Activated CD8-positive, alpha-beta T cell treated with anti-CD3 and anti-CD28 coated beads for 36 hours (primary cell): Measurements from ENCODE around the gene KCNJ4. TPM values are rescaled to one million over a fixed set of nuclear protein-coding genes. Genes with fewer than 3 reads are reported as not detected.

ENCODE experiments used
- ATAC-seq: fragments of 200-7000 bp; cut with Tn5 transposase; one replicate; pipeline ENCODE4 v1.10.0; 2021; ENCODE audit warnings: mild to moderate bottlenecking, moderate library complexity
- CTCF ChIA-PET: fragments of 350-600 bp; sonication (Branson Sonifier 250); formaldehyde crosslinking; loops from one replicate; lab custom pipeline; 2021; ENCODE audit warnings: antibody characterized with exemption; lab: Charles Lee
- POLR2A ChIA-PET: fragments of 350-600 bp; sonication (Branson Sonifier 250); formaldehyde crosslinking; loops from one replicate; lab custom pipeline; 2021; ENCODE audit warnings: antibody characterized with exemption; lab: Charles Lee
- DNase-seq: peaks from one replicate; pipeline ENCODE4 v3.0.0-alpha.2; 2020
- H3K27ac Mint-ChIP-seq: one replicate; pipeline ENCODE4 v1.8.0; 2021; ENCODE audit warnings: mild to moderate bottlenecking, mixed read lengths
- H3K27me3 Mint-ChIP-seq: one replicate; pipeline ENCODE4 v1.8.0; 2021; ENCODE audit warnings: mixed read lengths
- H3K36me3 Mint-ChIP-seq: one replicate; pipeline ENCODE4 v1.8.0; 2021; ENCODE audit warnings: low read depth, mixed read lengths
- H3K4me1 Mint-ChIP-seq: one replicate; pipeline ENCODE4 v1.8.0; 2021; ENCODE audit warnings: low read depth, mixed read lengths
- H3K4me3 Mint-ChIP-seq: one replicate; pipeline ENCODE4 v1.8.0; 2021; ENCODE audit warnings: mild to moderate bottlenecking, moderate library complexity, mixed read lengths
- H3K9me3 Mint-ChIP-seq: one replicate; pipeline ENCODE4 v1.8.0; 2021; ENCODE audit warnings: mixed read lengths
- CTCF ChIP-seq: fragments of 200-600 bp; IDR thresholded peaks from one replicate; pipeline ENCODE4 v1.8.0; 2022; ENCODE audit warnings: antibody characterized with exemption, mild to moderate bottlenecking
- intact Hi-C: fragments of 100-400 bp; cut with micrococcal nuclease; formaldehyde crosslinking; loops from one replicate; pipeline ENCODE4 v1.10.0; 2022
- total RNA-seq, 2 experiments: library from RNA; stranded (reverse); gene quantifications; one replicate each; pipeline ENCODE4 v1.2.3, GENCODE V29; 2021

The KCNJ4 gene
- total RNA-seq, 2 experiments from 2014 or later: not detected

GRCh38 chr22:38436629-38437395 is 18.2 kb downstream of the KCNJ4 start:
- Mint-ChIP-seq H3K36me3 (no peaks in the 10 kb centered on the region), H3K9me3 (no peaks in the 10 kb centered on the region), H3K4me3 (no peak overlapping the region), H3K4me1 (no peaks in the 10 kb centered on the region), H3K27me3 (no peaks in the 10 kb centered on the region), H3K27ac (no peak overlapping the region)
- DNase-seq (no peak), ATAC-seq (no peak)
- CTCF ChIA-PET: no interaction called here
- POLR2A ChIA-PET: no interaction called here
- intact Hi-C loops: no loop called here
- no peak for TF ChIP-seq CTCF

GRCh38 chr22:38435965-38436364 is 19.0 kb downstream of the KCNJ4 start:
- H3K4me1 Mint-ChIP-seq: no peaks in the 10 kb centered on the region
- CTCF ChIA-PET: interaction anchor here (2.5 kb wide), 1 partner anchor 22 kb away, joined by 6 read pairs; no protein-coding TSS in a partner anchor
- H3K9me3 Mint-ChIP-seq: no peaks in the 10 kb centered on the region
- DNase-seq (no peak), ATAC-seq (no peak)
- H3K4me3 Mint-ChIP-seq: no peak overlapping the region
- no peak overlapping the region for H3K27ac Mint-ChIP-seq
- no peaks in the 10 kb centered on the region for H3K36me3 Mint-ChIP-seq
- no peak for TF ChIP-seq CTCF
- intact Hi-C loops: no loop called here
- POLR2A ChIA-PET: no interaction called here
- H3K27me3 Mint-ChIP-seq: no peaks in the 10 kb centered on the region

GRCh38 chr22:38435010-38435409 is 20.0 kb downstream of the KCNJ4 start:
- intact Hi-C loops: no loop called here
- DNase-seq (peak; percentile 24), ATAC-seq (peak; percentile 42)
- no peak overlapping the region for H3K4me3 Mint-ChIP-seq
- TF ChIP-seq CTCF: no peak
- H3K9me3 Mint-ChIP-seq: no peaks in the 10 kb centered on the region
- no peaks in the 10 kb centered on the region for H3K27me3 Mint-ChIP-seq
- ChIA-PET CTCF (interaction anchor here (2.5 kb wide), 1 partner anchor 21 kb away, joined by 6 read pairs; no protein-coding TSS in a partner anchor), POLR2A (interaction anchor here (1.1 kb wide), 1 partner anchor 10 kb away, joined by 3 read pairs; no protein-coding TSS in a partner anchor)
- H3K4me1 Mint-ChIP-seq: no peaks in the 10 kb centered on the region
- H3K36me3 Mint-ChIP-seq: no peaks in the 10 kb centered on the region
- no peak overlapping the region for H3K27ac Mint-ChIP-seq

GRCh38 chr22:38433871-38434270 is 21.1 kb downstream of the KCNJ4 start:
- ChIA-PET CTCF (interaction anchor here (2.5 kb wide), 1 partner anchor 20 kb away, joined by 6 read pairs; no protein-coding TSS in a partner anchor), POLR2A (interaction anchor here (1.5 kb wide), 1 partner anchor 9 kb away, joined by 3 read pairs; no protein-coding TSS in a partner anchor)
- Mint-ChIP-seq H3K9me3 (no peaks in the 10 kb centered on the region), H3K36me3 (no peaks in the 10 kb centered on the region), H3K27ac (no peak overlapping the region), H3K4me3 (no peak overlapping the region), H3K4me1 (no peaks in the 10 kb centered on the region), H3K27me3 (no peaks in the 10 kb centered on the region)
- ATAC-seq (no peak), DNase-seq (no peak)
- no peak for TF ChIP-seq CTCF
- intact Hi-C loops: no loop called here

GRCh38 chr22:38432264-38432663 is 22.7 kb downstream of the KCNJ4 start:
- H3K36me3 Mint-ChIP-seq: no peaks in the 10 kb centered on the region
- H3K4me1 Mint-ChIP-seq: no peaks in the 10 kb centered on the region
- H3K4me3 Mint-ChIP-seq: no peak overlapping the region
- TF ChIP-seq CTCF: no peak
- no peaks in the 10 kb centered on the region for H3K27me3 Mint-ChIP-seq
- ATAC-seq (no peak), DNase-seq (no peak)
- CTCF ChIA-PET: no interaction called here
- H3K9me3 Mint-ChIP-seq: no peaks in the 10 kb centered on the region
- H3K27ac Mint-ChIP-seq: no peak overlapping the region
- intact Hi-C loops: no loop called here
- POLR2A ChIA-PET: no interaction called here
